ENCODE measurements around the gene C16orf54.

DNA sequence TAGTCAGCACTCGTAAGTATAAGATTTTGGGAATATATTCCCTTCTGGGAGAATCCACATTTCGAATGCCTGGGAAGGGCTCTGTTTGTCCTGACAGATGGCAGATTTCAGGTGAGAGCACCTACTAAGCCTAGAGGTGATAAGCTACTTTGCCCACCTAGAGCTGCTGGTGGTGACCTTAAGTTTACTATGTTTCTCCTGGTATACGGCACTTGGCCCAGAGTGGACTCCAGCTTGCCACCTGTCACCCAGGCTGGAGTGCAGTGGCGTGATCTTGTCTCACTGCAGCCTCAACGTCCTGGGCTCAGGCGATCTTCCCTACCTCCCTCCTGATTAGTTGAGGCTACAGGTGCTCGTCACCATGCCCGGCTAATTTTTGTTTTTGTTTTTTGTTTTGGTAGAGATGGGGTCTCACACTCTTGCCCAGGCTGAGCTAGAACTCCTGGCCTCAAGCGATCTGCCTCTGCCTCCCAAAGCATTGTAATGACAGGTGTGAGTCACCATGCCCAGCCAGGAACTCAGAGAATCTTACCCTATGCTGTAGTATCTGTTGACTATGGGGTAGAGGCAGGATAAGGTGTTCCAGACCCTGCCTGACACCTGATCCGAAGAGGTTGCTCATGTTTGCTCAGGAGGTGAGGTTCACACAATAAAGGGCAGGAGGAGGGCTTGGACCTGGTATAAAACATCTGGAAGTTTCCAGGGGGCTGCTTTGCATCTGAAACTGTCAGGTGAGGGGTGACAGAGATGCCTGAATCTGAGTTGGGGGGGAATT lies 32.0 kb upstream of the C16orf54 start, which contains the start of gene ZG16:
- TF ChIP-seq, protein P1, sequence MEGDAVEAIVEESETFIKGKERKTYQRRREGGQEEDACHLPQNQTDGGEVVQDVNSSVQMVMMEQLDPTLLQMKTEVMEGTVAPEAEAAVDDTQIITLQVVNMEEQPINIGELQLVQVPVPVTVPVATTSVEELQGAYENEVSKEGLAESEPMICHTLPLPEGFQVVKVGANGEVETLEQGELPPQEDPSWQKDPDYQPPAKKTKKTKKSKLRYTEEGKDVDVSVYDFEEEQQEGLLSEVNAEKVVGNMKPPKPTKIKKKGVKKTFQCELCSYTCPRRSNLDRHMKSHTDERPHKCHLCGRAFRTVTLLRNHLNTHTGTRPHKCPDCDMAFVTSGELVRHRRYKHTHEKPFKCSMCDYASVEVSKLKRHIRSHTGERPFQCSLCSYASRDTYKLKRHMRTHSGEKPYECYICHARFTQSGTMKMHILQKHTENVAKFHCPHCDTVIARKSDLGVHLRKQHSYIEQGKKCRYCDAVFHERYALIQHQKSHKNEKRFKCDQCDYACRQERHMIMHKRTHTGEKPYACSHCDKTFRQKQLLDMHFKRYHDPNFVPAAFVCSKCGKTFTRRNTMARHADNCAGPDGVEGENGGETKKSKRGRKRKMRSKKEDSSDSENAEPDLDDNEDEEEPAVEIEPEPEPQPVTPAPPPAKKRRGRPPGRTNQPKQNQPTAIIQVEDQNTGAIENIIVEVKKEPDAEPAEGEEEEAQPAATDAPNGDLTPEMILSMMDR (IDR thresholded peaks at IDR 0.05): no peak
- TF ChIP-seq POLR2AphosphoS5 (IDR thresholded peaks at IDR 0.05) (no peak), POLR2A (IDR thresholded peaks at IDR 0.05) (no peak)
